K562 (cell line): ENCODE data around the gene GPSM3. TPM values are rescaled to one million over a fixed set of nuclear protein-coding genes. Genes with fewer than 3 reads are reported as not detected.

Experiments
- ATAC-seq: fragments of 200-7000 bp; cut with Tn5 transposase; 3 replicates; pipeline ENCODE4 v1.9.1; 2020; ENCODE audit warnings: moderate library complexity
- BruUV-seq: library from RNA; stranded (reverse); fragments of 400-500 nt; replicated peaks from 2 replicates; lab custom pipeline; 2021; lab: Mats Ljungman, UMichigan
- CTCF ChIA-PET: fragments of 300-600 bp; formaldehyde crosslinking; extraction: SDS; loops from one replicate; lab custom pipeline; 2021; ENCODE audit warnings: low intra/inter-chr PET ratio; lab: Yijun Ruan, JAX
- POLR2A ChIA-PET: fragments of 300-600, 350-650 bp; sonication (Branson Sonifier 250); formaldehyde crosslinking; extraction: SDS; loops from one replicate; lab custom pipeline; 2021; ENCODE audit warnings: antibody characterized with exemption, inconsistent platforms; lab: Yijun Ruan, JAX
- DNase-seq, 4 experiments: peaks; one replicate each; pipeline versions ENCODE4 v3.0.0 to v3.0.0-alpha.2; 2011 to 2018; ENCODE audit warnings: low spot score in 3 of 4, mixed read lengths in 3 of 4; ENCODE audit errors: extremely low read depth in 1 of 4
- FAIRE-seq: peaks from 2 replicates; lab custom pipeline; 2011; peaks lifted over from hg19 to GRCh38; lab: Jason Lieb, UNC
- H2AFZ ChIP-seq: 2 replicates; pipeline ENCODE4 v1.6.0; 2011; ENCODE audit warnings: low read depth, low read length, control low read depth, inconsistent platforms
- H3K27ac ChIP-seq: fragments of 200-600 bp; 3 replicates; pipeline ENCODE4 v1.8.0; 2011; ENCODE audit warnings: low read depth, mild to moderate bottlenecking, control low read depth, inconsistent platforms, low read length, moderate library complexity, mixed read lengths; ENCODE audit errors: extremely low read depth
- H3K27me3 ChIP-seq, 2 experiments: fragments of 300-600 bp in 1 of 2; 2 replicates in 1 of 2; 3 replicates in 1 of 2; pipeline versions ENCODE4 v1.6.0 to v1.8.0; 2011; ENCODE audit warnings: inconsistent platforms in 2 of 2, low read length in 2 of 2, mild to moderate bottlenecking in 1 of 2, mixed read lengths in 1 of 2, moderate library complexity in 1 of 2; ENCODE audit not compliant: control insufficient read depth in 2 of 2, insufficient read depth in 2 of 2
- H3K36me3 ChIP-seq: fragments of 300-600 bp; 3 replicates; pipeline ENCODE4 v1.8.0; 2011; ENCODE audit warnings: mild to moderate bottlenecking, low read length, inconsistent platforms; ENCODE audit not compliant: control insufficient read depth, insufficient read depth
- H3K4me1 ChIP-seq, 2 experiments: fragments of 200-600 bp in 1 of 2; replicated peaks in 1 of 2; 2 replicates in 1 of 2; 3 replicates in 1 of 2; pipeline versions ENCODE4 v1.5.1 to v1.8.0; 2011; ENCODE audit warnings: inconsistent platforms in 2 of 2, low read length in 2 of 2, mild to moderate bottlenecking in 1 of 2, mixed read lengths in 1 of 2, moderate library complexity in 1 of 2; ENCODE audit not compliant: control insufficient read depth in 2 of 2, insufficient read depth in 2 of 2
- H3K4me2 ChIP-seq: 2 replicates; pipeline ENCODE4 v1.6.1; 2011; ENCODE audit warnings: low read length, control low read depth, inconsistent platforms, mixed read lengths; ENCODE audit not compliant: insufficient read depth
- H3K4me3 ChIP-seq: fragments of 200-600 bp; sonication (generic), shearing (Covaris generic); 2 replicates; pipeline ENCODE4 v1.5.1; 2016; ENCODE audit warnings: control low read depth, inconsistent platforms
- H3K79me2 ChIP-seq: fragments of 200-600 bp; 3 replicates; pipeline ENCODE4 v1.8.0; 2011; ENCODE audit warnings: low read length, inconsistent platforms; ENCODE audit not compliant: control insufficient read depth, insufficient read depth
- H3K9ac ChIP-seq, 2 experiments: 2 replicates each; pipeline versions ENCODE4 v1.6.0 to v1.6.1; 2011; ENCODE audit warnings: low read depth in 2 of 2, low read length in 2 of 2, control low read depth in 1 of 2, inconsistent platforms in 1 of 2, mild to moderate bottlenecking in 1 of 2, mixed read lengths in 1 of 2; ENCODE audit not compliant: insufficient read depth in 1 of 2
- H3K9me1 ChIP-seq: one replicate; pipeline ENCODE4 v1.6.0; 2011; ENCODE audit warnings: inconsistent platforms, mild to moderate bottlenecking, low read length, moderate library complexity; ENCODE audit not compliant: control insufficient read depth, insufficient read depth
- H3K9me3 ChIP-seq: replicated peaks from 2 replicates; pipeline ENCODE4 v1.5.1; 2011; ENCODE audit warnings: low read depth, low read length, inconsistent platforms; ENCODE audit not compliant: control insufficient read depth, insufficient read depth
- H4K20me1 ChIP-seq: replicated peaks from 2 replicates; pipeline ENCODE4 v1.6.1; 2011; ENCODE audit warnings: low read length, inconsistent platforms, mixed read lengths; ENCODE audit not compliant: control insufficient read depth, insufficient read depth
- CAMTA2 ChIP-seq: fragments of 250-450 bp; sonication (Bioruptor Pico); conservative IDR thresholded peaks from 2 replicates; pipeline ENCODE4 v1.5.1; 2022
- CUX1 ChIP-seq: fragments of 200-800 bp; sonication (Bioruptor generic); IDR thresholded peaks from 2 replicates; pipeline ENCODE4 v1.6.1; 2016; ENCODE audit warnings: missing genetic modification characterization, missing compliant biosample characterization
- HMGXB4 ChIP-seq: sonication (generic); formaldehyde crosslinking; IDR thresholded peaks from 2 replicates; pipeline ENCODE4 v1.8.1; 2023; ENCODE audit warnings: mild to moderate bottlenecking, missing genetic modification reagents
- ZBTB7A ChIP-seq: IDR thresholded peaks from 2 replicates; pipeline ENCODE4 v1.6.1; 2011; ENCODE audit warnings: low read depth, mild to moderate bottlenecking, low read length, moderate library complexity, borderline replicate concordance; ENCODE audit not compliant: control insufficient read depth
- ZNF583 ChIP-seq: fragments of 250-450 bp; sonication (Bioruptor Pico); IDR thresholded peaks from 2 replicates; pipeline ENCODE4 v1.4.0; 2020
- WGBS: fragments of 100-300 bp; shearing (Covaris generic); methylation state at CpG from one replicate; pipeline ENCODE4 v1.1.6; 2016; ENCODE audit warnings: low coverage, mixed read lengths; ENCODE audit not compliant: insufficient coverage; ENCODE audit errors: missing lambda C conversion rate; 5-methylcytosine and 5-hydroxymethylcytosine counted together
- in situ Hi-C: fragments of 300-500 bp; cut with MboI; formaldehyde crosslinking; loops from 4 replicates; pipeline ENCODE4 v1.15.0; 2018; ENCODE audit warnings: inconsistent platforms, mixed read lengths
- intact Hi-C: fragments of 100-400 bp; cut with micrococcal nuclease; formaldehyde crosslinking; loops from 2 replicates; pipeline ENCODE4 v1.14.2; 2022
- polyA plus RNA-seq, 8 experiments: library from polyadenylated mRNA; depleted of rRNA in 4 of 8; stranded (reverse) in 5 of 8; unstranded in 3 of 8; fragments of >200 nt; fragmentation: Nextera tagmentation in 2 of 8; fragmentation: Illumina TruSeq in 1 of 8; extraction: Ambion mirVana in 2 of 8; extraction: Trizol in 1 of 8; gene quantifications; 2 replicates each; pipeline versions ENCODE4 v1.2.1 to v1.2.3, GENCODE V29; 2011 to 2014; ENCODE audit warnings: inconsistent platforms in 1 of 8, missing spikeins in 1 of 8
- total RNA-seq, 7 experiments: library from RNA; depleted of rRNA in 6 of 7; stranded (reverse); fragments of >200 nt in 6 of 7; fragmentation: Illumina TruSeq in 2 of 7; extraction: Trizol in 2 of 7; gene quantifications; 2 replicates each; pipeline versions ENCODE4 v1.2.1 to v1.2.3, GENCODE V29; 2011 to 2021; ENCODE audit warnings: low replicate concordance in 1 of 7

Gene GPSM3
- total and polyA plus RNA-seq, 9 of the 15 experiments (the other 6 are each of a cell fraction or from before 2014, with no cell fraction given), result 5.3 to 42.6 (median 24.4) TPM

GRCh38 chr6:32167761-32168262 lies 24.6 kb downstream of the GPSM3 start (continued):
- TF ChIP-seq CUX1 (CRISPR knock-in tag), result peak; percentile 86; the same call in 1 of the 2 replicates

GRCh38 chr6:32167154-32167760 lies 25.2 kb downstream of the GPSM3 start:
- DNase-seq, result no peak
- no peak for FAIRE-seq
- intact Hi-C loops (loop anchor here (5.0 kb wide), 1 partner anchor 50 kb away; no protein-coding TSS in a partner anchor), in situ Hi-C loops (no loop called here)
- peak; percentile 3; the same call in 2 of the 3 replicates for ATAC-seq
- peaks cover 3% of the 10 kb centered on the region; the same call in 1 of the 3 replicates for H3K79me2 ChIP-seq
- peak overlapping the region; percentile 53 to 88 for H3K9ac ChIP-seq
- peaks cover 44 to 51% of the 10 kb centered on the region in 2 experiments for H3K4me1 ChIP-seq
- H4K20me1 ChIP-seq, result no peaks in the 10 kb centered on the region
- no peak overlapping the region for H2AFZ ChIP-seq
- BruUV-seq, result no TSS peak
- POLR2A ChIA-PET, result interaction anchor here (0.8 to 2.2 kb wide), 8 partner anchors 10 to 74 kb away, joined by 3 to 25 read pairs (median 4); partner anchors contain the start of genes AGPAT1 and FKBPL
- H3K27ac ChIP-seq, result peak overlapping the region; percentile 83
- no peaks in the 10 kb centered on the region for H3K9me1 ChIP-seq
- WGBS, result 83% methylated on average over 27 of the region's 32 CpGs
- no peaks in the 10 kb centered on the region for H3K9me3 ChIP-seq
- H3K4me3 ChIP-seq, result no peak overlapping the region
- CTCF ChIA-PET, result no interaction called here
- peak overlapping the region; percentile 65 for H3K4me2 ChIP-seq
- no peaks in the 10 kb centered on the region for H3K27me3 ChIP-seq
- peaks cover 82% of the 10 kb centered on the region for H3K36me3 ChIP-seq
- 0 out of 2 replicates have a peak, but pooled peaks have one; percentile 17 for TF ChIP-seq CAMTA2 (CRISPR knock-in tag)
- no peak; the same call in 1 of the 2 replicates for TF ChIP-seq ZBTB7A
- peak; percentile 49; the same call in 1 of the 2 replicates for TF ChIP-seq ZNF583 (CRISPR knock-in tag)
- 0 out of 2 replicates have a peak, but pooled peaks have one; percentile 17 for TF ChIP-seq HMGXB4 (CRISPR knock-in tag)
- TF ChIP-seq CUX1 (CRISPR knock-in tag), result no peak
